Sigmoid colon (tissue), 7 donors: ENCODE results near the gene GNL3L. TPM values are rescaled to one million over a fixed set of nuclear protein-coding genes. Genes with fewer than 3 reads are reported as not detected.
"Not testable (repeated sequence)": the region's sequence is repeated elsewhere in the genome, so short reads cannot be mapped to it uniquely, and the experiment has no call there.

Experiments
- DNase-seq: peaks from one replicate; pipeline ENCODE4 v3.0.0-alpha.2; 2019
- H3K27ac ChIP-seq, 4 donors: fragments of 200-600 bp; sonication (generic); one replicate each; pipeline ENCODE4 v1.5.1; 2016 to 2019; ENCODE audit warnings: mild to moderate bottlenecking in 1 of 4
- H3K27me3 ChIP-seq, 3 donors: fragments of 200-600 bp; sonication (generic); one replicate each; pipeline ENCODE4 v1.5.1; 2019; ENCODE audit warnings: mild to moderate bottlenecking in 1 of 3
- H3K36me3 ChIP-seq, 4 donors: fragments of 200-600 bp; sonication (generic); one replicate each; pipeline ENCODE4 v1.5.1; 2016 to 2019
- H3K4me1 ChIP-seq, 4 donors: fragments of 200-600 bp; sonication (generic); one replicate each; pipeline ENCODE4 v1.5.1; 2017 to 2019
- H3K4me3 ChIP-seq, 4 donors: fragments of 200-600 bp; sonication (generic); one replicate each; pipeline ENCODE4 v1.5.1; 2017 to 2019; ENCODE audit warnings: mild to moderate bottlenecking in 2 of 4, moderate library complexity in 1 of 4
- H3K9me3 ChIP-seq, 4 donors: fragments of 200-600 bp in 3 of 4; sonication (generic) in 3 of 4; one replicate each; pipeline versions ENCODE4 v1.5.1 to v1.6.1; 2013 to 2019
- CTCF ChIP-seq, 4 experiments: fragments of 450-650 bp in 3 of 4; fragments of 200-600 bp in 1 of 4; IDR thresholded peaks; one replicate each; pipeline ENCODE4 v1.5.1; 2016 to 2019; ENCODE audit warnings: antibody characterized with exemption in 4 of 4, mild to moderate bottlenecking in 3 of 4, moderate library complexity in 2 of 4
- EP300 ChIP-seq, 4 donors: sonication (generic); formaldehyde crosslinking; IDR thresholded peaks; one replicate each; pipeline ENCODE4 v1.6.1; 2017; ENCODE audit warnings: antibody characterized with exemption in 4 of 4
- POLR2A ChIP-seq, 2 donors: fragments of 450-650 bp; IDR thresholded peaks; one replicate each; pipeline ENCODE4 v1.6.1; 2016; ENCODE audit warnings: antibody characterized with exemption in 2 of 2, mild to moderate bottlenecking in 2 of 2, moderate library complexity in 2 of 2
- POLR2AphosphoS5 ChIP-seq, 4 donors: sonication (generic); formaldehyde crosslinking; IDR thresholded peaks; one replicate each; pipeline ENCODE4 v1.6.1; 2017; ENCODE audit warnings: antibody characterized with exemption in 4 of 4
- WGBS, 2 donors: extraction: QIAGEN DNeasy Blood & Tissue Kit; methylation state at CpG; one replicate each; pipeline ENCODE4 v1.1.7; 2013; 5-methylcytosine and 5-hydroxymethylcytosine counted together
- intact Hi-C: fragments of 100-400 bp; cut with DNase I; formaldehyde crosslinking; loops from one replicate; pipeline ENCODE4 v1.15.1; 2023
- polyA plus RNA-seq, 3 donors: library from polyadenylated mRNA; stranded (reverse); fragments of 200-250 nt; gene quantifications; one replicate each; pipeline ENCODE4 v1.2.3, GENCODE V29; 2013
- total RNA-seq, 4 donors: library from RNA; depleted of rRNA; stranded (reverse); fragments of >200 nt; gene quantifications; one replicate each; pipeline ENCODE4 v1.1.0, GENCODE V29; 2016
- donor health status: healthy with polysubstance abuse.
- donor health status: Bipolar disorder and iron deficiency.
- donor health status: healthy.

Gene GNL3L
- total RNA-seq (10 to 100 TPM in 3 of 4 donors, 1 to 10 TPM in 1; 9.9 to 18.3 (median 17.5) TPM), polyA plus RNA-seq (10 to 100 TPM in 1 of 3 donors, 1 to 10 TPM in 2; 4.2 to 14.6 (median 6.9) TPM)

DNA sequence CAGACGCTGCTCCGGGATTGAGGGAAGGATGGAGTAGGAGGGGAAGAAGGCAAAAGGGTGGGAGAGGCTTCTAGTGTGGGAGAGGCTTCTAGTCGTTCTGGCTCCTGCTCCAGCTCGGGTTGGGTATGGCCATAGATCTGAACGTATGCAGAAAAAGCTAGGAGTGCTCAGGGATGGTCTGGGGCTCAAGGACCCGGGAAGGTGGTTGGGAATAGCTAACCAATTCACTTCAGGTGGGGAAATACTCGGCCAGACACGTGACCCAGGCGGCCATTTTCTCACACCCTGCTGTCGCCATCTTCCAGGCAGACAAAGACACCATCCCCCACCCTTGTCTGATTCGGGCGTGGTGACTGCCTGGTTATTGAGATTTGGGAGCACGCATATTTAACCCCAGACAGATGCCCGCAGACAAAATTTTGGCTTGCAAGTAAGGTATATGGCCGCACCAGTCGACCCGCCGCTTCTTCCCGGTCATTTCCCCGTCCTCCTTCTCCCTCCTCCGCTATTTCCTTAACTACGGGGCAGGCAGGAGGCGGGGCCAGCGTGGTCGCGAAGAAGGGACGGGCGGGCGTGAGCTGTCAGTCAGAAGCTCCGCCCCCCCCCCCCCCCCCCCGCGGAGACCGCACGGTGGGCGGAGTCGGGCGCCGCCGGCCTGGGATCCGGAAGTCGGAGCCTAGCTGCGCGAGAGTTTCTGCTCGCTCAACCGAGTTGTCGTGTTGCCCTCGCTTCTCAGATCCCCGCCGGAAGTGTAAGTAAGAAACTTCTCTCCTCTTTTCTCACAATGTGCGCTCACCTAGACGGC lies at the start of gene GNL3L:
TSS of gene GNL3L (plus strand) at position 668 of the 805 bp plus-strand sequence. CDS start 2,348 bp downstream, outside the sequence.
- TF ChIP-seq POLR2A (IDR thresholded peaks at IDR 0.05) (no peak), POLR2AphosphoS5 (IDR thresholded peaks at IDR 0.05) (peak; percentile 33 to 66 (median 56))
- intact Hi-C loops = loop anchor here (1.0 to 10.0 kb wide), 10 partner anchors 35 to 1188 kb away; partner anchors contain the start of genes APEX2, HUWE1, PHF8 and RRAGB
- Histone ChIP-seq H3K4me1 (peaks cover 0 to 16% (median 11%) of the 10 kb centered on the region in 4 donors), H3K4me3 (peak within 1 kb of the TSS; percentile 55 to 77 (median 59)), H3K27ac (peak within 1 kb of the TSS; percentile 77 to 86 (median 80)), H3K9me3 (no peaks in the 10 kb centered on the region), H3K27me3 (no peaks in the 10 kb centered on the region), H3K36me3 (no peaks in the 10 kb centered on the region)
- 5 to 6% methylated on average over 45 to 47 of the region's 51 CpGs for WGBS, 2 donors
- DNase-seq = peak; percentile 94

GRCh38 chrX:54482839-54483593 lies 47.0 kb upstream of the GNL3L start:
- no peak for DNase-seq
- H3K9me3 ChIP-seq = no peaks in the 10 kb centered on the region
- no peaks in the 10 kb centered on the region for H3K27me3 ChIP-seq
- 21 to 65% methylated on average over 20 to 21 of the region's 21 CpGs for WGBS, 2 donors
- no peak for TF ChIP-seq EP300 (IDR thresholded peaks at IDR 0.05)
- no peak for TF ChIP-seq CTCF (IDR thresholded peaks at IDR 0.05)
- TF ChIP-seq POLR2AphosphoS5 (IDR thresholded peaks at IDR 0.05) = no peak
- no peak for TF ChIP-seq POLR2A (IDR thresholded peaks at IDR 0.05)
- H3K4me3 ChIP-seq = peak overlapping the region in 3 of 4 donors; percentile 31 to 35 (median 34)
- no peaks in the 10 kb centered on the region for H3K36me3 ChIP-seq
- intact Hi-C loops = loop anchor here (5.0 kb wide), 1 partner anchor 49 kb away; the partner anchor contains the start of gene GNL3L
- peak overlapping the region; percentile 66 to 74 (median 70) for H3K27ac ChIP-seq
- peaks cover 0 to 29% (median 20%) of the 10 kb centered on the region in 4 donors for H3K4me1 ChIP-seq

GRCh38 chrX:54483946-54484345 lies 46.1 kb upstream of the GNL3L start:
- Histone ChIP-seq H3K4me3 (no peak overlapping the region), H3K27me3 (no peaks in the 10 kb centered on the region), H3K27ac (peak overlapping the region; percentile 66 to 74 (median 70)), H3K36me3 (no peaks in the 10 kb centered on the region), H3K4me1 (peaks cover 0 to 29% (median 20%) of the 10 kb centered on the region in 4 donors), H3K9me3 (no peaks in the 10 kb centered on the region)
- no peak for DNase-seq
- no peak for TF ChIP-seq EP300 (IDR thresholded peaks at IDR 0.05)
- no peak for TF ChIP-seq POLR2AphosphoS5 (IDR thresholded peaks at IDR 0.05)
- no peak for TF ChIP-seq CTCF (IDR thresholded peaks at IDR 0.05)
- TF ChIP-seq POLR2A (IDR thresholded peaks at IDR 0.05) = no peak
- 33 to 68% methylated on average over 9 of the region's 9 CpGs for WGBS, 2 donors
- intact Hi-C loops = loop anchor here (5.0 kb wide), 1 partner anchor 48 kb away; the partner anchor contains the start of gene GNL3L

DNA sequence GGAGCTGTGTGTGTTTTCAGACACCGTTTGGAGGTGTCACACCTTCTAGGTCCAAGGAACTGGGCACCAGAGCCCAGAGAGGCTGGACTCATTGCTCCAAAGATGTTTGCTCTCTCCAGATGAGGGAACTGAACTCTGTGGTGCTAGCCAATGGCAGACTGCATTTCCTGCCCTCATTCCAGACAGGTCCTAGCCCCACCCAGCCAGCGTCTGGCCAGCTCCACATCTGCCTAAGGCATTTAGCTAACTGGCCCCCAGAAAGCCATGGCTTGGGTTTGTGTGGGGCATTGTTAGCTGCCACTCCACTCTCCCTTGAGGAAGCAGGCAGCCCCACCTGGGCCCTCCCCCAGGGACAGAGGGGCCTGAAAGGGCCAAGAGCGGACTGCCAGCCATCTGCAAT lies 45.4 kb upstream of the GNL3L start:
- intact Hi-C loops = loop anchor here (5.0 kb wide), 1 partner anchor 48 kb away; the partner anchor contains the start of gene GNL3L
- TF ChIP-seq EP300 (IDR thresholded peaks at IDR 0.05) (no peak), POLR2AphosphoS5 (IDR thresholded peaks at IDR 0.05) (no peak), CTCF (IDR thresholded peaks at IDR 0.05) (no peak), POLR2A (IDR thresholded peaks at IDR 0.05) (no peak)
- peaks cover 0 to 25% (median 19%) of the 10 kb centered on the region in 4 donors for H3K4me1 ChIP-seq
- H3K9me3 ChIP-seq = no peaks in the 10 kb centered on the region
- DNase-seq = no peak
- 38 to 50% methylated on average over 3 of the region's 3 CpGs for WGBS, 2 donors
- H3K27me3 ChIP-seq = no peaks in the 10 kb centered on the region
- peak overlapping the region in 3 of 4 donors; percentile 66 to 74 (median 70) for H3K27ac ChIP-seq
- H3K4me3 ChIP-seq = no peak overlapping the region
- H3K36me3 ChIP-seq = no peaks in the 10 kb centered on the region

DNA sequence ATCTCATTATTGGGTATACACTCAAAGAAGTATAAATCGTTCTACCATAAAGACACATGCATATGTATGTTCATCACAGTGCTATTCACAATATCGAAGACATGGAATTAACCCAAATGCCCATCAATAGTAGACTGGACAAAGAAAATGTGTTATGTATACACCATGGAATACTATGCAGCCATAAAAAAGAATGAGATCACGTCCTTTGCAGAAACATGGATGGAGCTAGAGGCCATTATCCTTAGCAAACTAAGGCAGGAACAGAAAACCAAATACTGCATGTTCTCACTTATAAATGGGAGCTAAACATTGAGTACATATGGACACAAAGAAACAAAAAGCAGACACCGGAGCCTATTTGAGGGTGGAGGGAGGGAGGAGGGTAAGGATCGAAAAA lies 40.2 kb upstream of the GNL3L start:
- not testable (repeated sequence) for H3K27me3 ChIP-seq, H3K4me3 ChIP-seq, H3K27ac ChIP-seq, H3K36me3 ChIP-seq, H3K9me3 ChIP-seq, DNase-seq
- H3K4me1 ChIP-seq = peaks cover 0 to 21% (median 12%) of the 10 kb centered on the region in 4 donors
- 97 to 98% methylated on average over 5 of the region's 5 CpGs for WGBS, 2 donors
- intact Hi-C loops = loop anchor here (10.0 kb wide), 2 partner anchors 315 to 515 kb away; partner anchors contain the start of genes APEX2 and MAGED2
